AG04450 (cell line): ENCODE results near the gene GTF2A1L. TPM values are rescaled to one million over a fixed set of nuclear protein-coding genes. Genes with fewer than 3 reads are reported as not detected.
"Not testable (repeated sequence)": the region's sequence is repeated elsewhere in the genome, so short reads cannot be mapped to it uniquely, and the experiment has no call there.

ENCODE experiments used
- CTCF ChIA-PET: fragments of 300-600, 350-600 bp; formaldehyde crosslinking; extraction: SDS; loops from one replicate; lab custom pipeline; 2022; ENCODE audit warnings: antibody characterized with exemption, inconsistent platforms; lab: Charles Lee
- POLR2A ChIA-PET: fragments of 350-600 bp; formaldehyde crosslinking; extraction: SDS; loops from one replicate; lab custom pipeline; 2021; ENCODE audit warnings: antibody characterized with exemption, inconsistent platforms; lab: Yijun Ruan, JAX
- DNase-seq: peaks from one replicate; pipeline ENCODE4 v3.0.0-alpha.2; 2011; ENCODE audit warnings: low read depth, low spot score
- H3K27ac ChIP-seq: one replicate; pipeline ENCODE4 v1.5.1; 2012; ENCODE audit warnings: low read depth, low read length, control low read depth
- H3K27me3 ChIP-seq: one replicate; pipeline ENCODE4 v1.6.0; 2012; ENCODE audit warnings: low read length; ENCODE audit not compliant: control insufficient read depth, insufficient read depth
- H3K4me3 ChIP-seq: 2 replicates; pipeline ENCODE4 v1.5.1; 2011; ENCODE audit warnings: mild to moderate bottlenecking, low read depth, low read length, control low read depth
- H3K9me3 ChIP-seq: 2 replicates; pipeline ENCODE4 v1.5.1; 2012; ENCODE audit warnings: low read length; ENCODE audit not compliant: control insufficient read depth, insufficient read depth
- CTCF ChIP-seq: IDR thresholded peaks from 2 replicates; pipeline ENCODE4 v1.5.1; 2011; ENCODE audit warnings: low read depth, low read length, control low read depth, inconsistent platforms
- polyA plus RNA-seq: library from polyadenylated mRNA; depleted of rRNA; stranded (reverse); fragments of >200 nt; gene quantifications from 2 replicates; pipeline ENCODE4 v1.2.3, GENCODE V29; 2011

The GTF2A1L gene
- polyA plus RNA-seq, 1 experiment: 0.19 TPM

GRCh38 chr2:48699348-48699930, 81.8 kb downstream of the GTF2A1L start:
- POLR2A ChIA-PET: interaction anchor here (0.7 to 1.2 kb wide), 2 partner anchors 16 to 153 kb away, joined by 3 to 4 read pairs; no protein-coding TSS in a partner anchor
- Histone ChIP-seq H3K9me3 (no peaks in the 10 kb centered on the region), H3K4me3 (no peak overlapping the region), H3K27me3 (no peaks in the 10 kb centered on the region), H3K27ac (no peak overlapping the region)
- TF ChIP-seq CTCF: no peak
- CTCF ChIA-PET: interaction anchor here (1.2 kb wide), 1 partner anchor 13 kb away, joined by 3 read pairs; no protein-coding TSS in a partner anchor
- no peak for DNase-seq

- H3K27ac ChIP-seq, H3K9me3 ChIP-seq, H3K4me3 ChIP-seq, POLR2A ChIA-PET, H3K27me3 ChIP-seq, CTCF ChIA-PET, DNase-seq: not testable (repeated sequence)
These were observed 86.0 kb downstream of the GTF2A1L start for GRCh38 chr2:48703621-48704020.

- Histone ChIP-seq H3K4me3 (no peak overlapping the region), H3K9me3 (peaks cover 9% of the 10 kb centered on the region), H3K27me3 (no peaks in the 10 kb centered on the region), H3K27ac (no peak overlapping the region)
- TF ChIP-seq CTCF: no peak
- ChIA-PET CTCF (no interaction called here), POLR2A (no interaction called here)
- DNase-seq: no peak
These were observed 89.8 kb downstream of the GTF2A1L start for GRCh38 chr2:48707466-48707865.

GRCh38 chr2:48709096-48710034, 91.7 kb downstream of the GTF2A1L start:
- no peaks in the 10 kb centered on the region for H3K27me3 ChIP-seq
- TF ChIP-seq CTCF: no peak
- DNase-seq: no peak
- no peak overlapping the region for H3K27ac ChIP-seq
- ChIA-PET CTCF (no interaction called here), POLR2A (no interaction called here)
- H3K4me3 ChIP-seq: no peak overlapping the region
- H3K9me3 ChIP-seq: peaks cover 9% of the 10 kb centered on the region

GRCh38 chr2:48711343-48711742, 93.7 kb downstream of the GTF2A1L start:
- H3K27me3 ChIP-seq: no peaks in the 10 kb centered on the region
- peaks cover 9% of the 10 kb centered on the region for H3K9me3 ChIP-seq
- DNase-seq: no peak
- no peak for TF ChIP-seq CTCF
- CTCF ChIA-PET: interaction anchor here (1.2 kb wide), 1 partner anchor 11 kb away, joined by 3 read pairs; no protein-coding TSS in a partner anchor
- POLR2A ChIA-PET: no interaction called here
- H3K4me3 ChIP-seq: no peak overlapping the region
- no peak overlapping the region for H3K27ac ChIP-seq
